ENCODE data around the gene FBXL5.

The FBXL5 gene

DNA sequence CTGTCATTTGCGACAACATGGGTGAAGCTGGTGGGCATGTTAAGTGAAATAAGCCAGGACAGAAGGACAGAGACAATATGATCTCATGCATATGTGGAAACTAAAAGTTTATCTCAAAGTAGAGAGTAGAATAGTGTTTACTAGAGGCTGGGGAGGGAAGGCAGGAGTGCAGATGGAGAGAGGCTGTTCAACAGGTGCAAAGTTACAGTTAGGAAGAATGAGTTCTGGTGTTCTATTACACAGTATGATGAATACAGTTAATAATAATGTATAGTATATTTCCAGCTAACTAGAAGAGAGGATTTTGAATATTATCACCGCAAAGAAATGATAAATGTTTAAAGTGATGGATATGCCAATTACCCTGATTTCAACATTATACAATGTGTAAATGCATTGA is 69.8 kb downstream of the FBXL5 start:
- H3K36me3 ChIP-seq (ENCODE audit: low read length), result no peaks in the 10 kb centered on the region
- no peak overlapping the region for H3K4me3 ChIP-seq (ENCODE audit: insufficient read depth, low read length, poor library complexity, severe bottlenecking)
- TF ChIP-seq, protein P1, sequence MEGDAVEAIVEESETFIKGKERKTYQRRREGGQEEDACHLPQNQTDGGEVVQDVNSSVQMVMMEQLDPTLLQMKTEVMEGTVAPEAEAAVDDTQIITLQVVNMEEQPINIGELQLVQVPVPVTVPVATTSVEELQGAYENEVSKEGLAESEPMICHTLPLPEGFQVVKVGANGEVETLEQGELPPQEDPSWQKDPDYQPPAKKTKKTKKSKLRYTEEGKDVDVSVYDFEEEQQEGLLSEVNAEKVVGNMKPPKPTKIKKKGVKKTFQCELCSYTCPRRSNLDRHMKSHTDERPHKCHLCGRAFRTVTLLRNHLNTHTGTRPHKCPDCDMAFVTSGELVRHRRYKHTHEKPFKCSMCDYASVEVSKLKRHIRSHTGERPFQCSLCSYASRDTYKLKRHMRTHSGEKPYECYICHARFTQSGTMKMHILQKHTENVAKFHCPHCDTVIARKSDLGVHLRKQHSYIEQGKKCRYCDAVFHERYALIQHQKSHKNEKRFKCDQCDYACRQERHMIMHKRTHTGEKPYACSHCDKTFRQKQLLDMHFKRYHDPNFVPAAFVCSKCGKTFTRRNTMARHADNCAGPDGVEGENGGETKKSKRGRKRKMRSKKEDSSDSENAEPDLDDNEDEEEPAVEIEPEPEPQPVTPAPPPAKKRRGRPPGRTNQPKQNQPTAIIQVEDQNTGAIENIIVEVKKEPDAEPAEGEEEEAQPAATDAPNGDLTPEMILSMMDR (IDR thresholded peaks at IDR 0.05; ENCODE audit: insufficient read depth, low read length, poor library complexity, severe bottlenecking), result no peak
- no peak for TF ChIP-seq EZH2phosphoT487 (conservative IDR thresholded peaks at IDR 0.05; ENCODE audit: low read length)
- H3K9me3 ChIP-seq (ENCODE audit: insufficient read depth, low read length), result no peaks in the 10 kb centered on the region
- H3F3A ChIP-seq (ENCODE audit: insufficient read depth), result no peaks in the 10 kb centered on the region
- H3K27ac ChIP-seq (ENCODE audit: low read depth, low read length), result no peak overlapping the region
- H3K9ac ChIP-seq (ENCODE audit: low read length), result no peak overlapping the region
- no peak overlapping the region for H3K4me2 ChIP-seq (ENCODE audit: low read depth, low read length, poor library complexity, severe bottlenecking)
- H4K20me1 ChIP-seq (ENCODE audit: low read depth, low read length), result no peaks in the 10 kb centered on the region
- no peaks in the 10 kb centered on the region for H3K9me2 ChIP-seq (replicated peaks; ENCODE audit: insufficient read depth, low read length)
- no peaks in the 10 kb centered on the region for H3K79me2 ChIP-seq (ENCODE audit: insufficient read depth, low read length)
- H3K27me3 ChIP-seq (ENCODE audit: low read length), result no peaks in the 10 kb centered on the region
- H2AFZ ChIP-seq (ENCODE audit: low read depth, low read length, severe bottlenecking), result no peak overlapping the region

DNA sequence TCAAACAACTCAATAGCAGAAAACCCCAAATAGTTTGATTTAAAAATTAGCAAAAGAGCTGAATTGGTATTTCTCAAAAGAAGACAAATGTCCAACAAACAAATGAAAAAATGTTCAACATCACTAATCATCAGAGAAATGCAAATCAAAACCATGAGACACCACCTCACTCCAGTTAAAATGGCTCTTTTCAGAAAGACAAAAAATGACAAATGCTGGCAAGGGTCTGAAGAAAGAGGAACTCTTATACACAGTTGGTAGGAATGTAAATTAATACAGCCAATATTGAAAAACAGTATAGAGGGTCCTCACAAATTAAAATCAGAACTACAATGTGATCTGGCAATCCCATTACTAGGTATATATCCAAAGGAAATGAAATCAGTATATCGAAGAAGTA is 70.4 kb downstream of the FBXL5 start:
- no peaks in the 10 kb centered on the region for H4K20me1 ChIP-seq (ENCODE audit: low read depth, low read length)
- H3K9me2 ChIP-seq (replicated peaks; ENCODE audit: insufficient read depth, low read length), result no peaks in the 10 kb centered on the region
- H2AFZ ChIP-seq (ENCODE audit: low read depth, low read length, severe bottlenecking), result no peak overlapping the region
- H3F3A ChIP-seq (ENCODE audit: insufficient read depth), result no peaks in the 10 kb centered on the region
- no peak overlapping the region for H3K4me2 ChIP-seq (ENCODE audit: low read depth, low read length, poor library complexity, severe bottlenecking)
- no peak overlapping the region for H3K9ac ChIP-seq (ENCODE audit: low read length)
- H3K79me2 ChIP-seq (ENCODE audit: insufficient read depth, low read length), result no peaks in the 10 kb centered on the region
- no peaks in the 10 kb centered on the region for H3K27me3 ChIP-seq (ENCODE audit: low read length)
- TF ChIP-seq EZH2phosphoT487 (conservative IDR thresholded peaks at IDR 0.05; ENCODE audit: low read length), result no peak
- TF ChIP-seq, protein P1 (IDR thresholded peaks at IDR 0.05; ENCODE audit: insufficient read depth, low read length, poor library complexity, severe bottlenecking), result no peak
- no peaks in the 10 kb centered on the region for H3K9me3 ChIP-seq (ENCODE audit: insufficient read depth, low read length)
- H3K36me3 ChIP-seq (ENCODE audit: low read length), result no peaks in the 10 kb centered on the region
- H3K27ac ChIP-seq (ENCODE audit: low read depth, low read length), result no peak overlapping the region
- H3K4me3 ChIP-seq (ENCODE audit: insufficient read depth, low read length, poor library complexity, severe bottlenecking), result no peak overlapping the region

DNA sequence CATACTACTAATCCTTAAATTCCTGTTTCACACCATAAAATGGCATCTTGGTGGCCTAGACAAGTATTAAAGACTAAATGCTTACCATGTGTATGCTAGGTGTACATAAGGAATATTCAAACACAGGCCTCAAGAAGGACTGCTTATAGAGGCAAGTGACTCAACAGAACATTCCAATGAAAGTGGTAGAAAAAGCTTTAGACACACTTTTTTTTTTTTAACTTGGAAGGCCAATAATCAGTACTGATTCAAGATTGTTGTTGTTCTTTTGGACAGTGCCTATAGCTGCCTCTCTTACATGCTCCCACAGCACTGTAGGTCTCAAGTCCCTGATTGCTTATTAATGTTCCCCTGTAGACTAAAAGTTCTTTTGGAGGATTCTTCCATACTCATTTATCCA is 77.6 kb downstream of the FBXL5 start:
- no peak overlapping the region for H3K4me3 ChIP-seq (ENCODE audit: insufficient read depth, low read length, poor library complexity, severe bottlenecking)
- no peaks in the 10 kb centered on the region for H3K27me3 ChIP-seq (ENCODE audit: low read length)
- no peaks in the 10 kb centered on the region for H3F3A ChIP-seq (ENCODE audit: insufficient read depth)
- H3K4me2 ChIP-seq (ENCODE audit: low read depth, low read length, poor library complexity, severe bottlenecking), result no peak overlapping the region
- H2AFZ ChIP-seq (ENCODE audit: low read depth, low read length, severe bottlenecking), result no peak overlapping the region
- H4K20me1 ChIP-seq (ENCODE audit: low read depth, low read length), result no peaks in the 10 kb centered on the region
- no peaks in the 10 kb centered on the region for H3K36me3 ChIP-seq (ENCODE audit: low read length)
- H3K9me2 ChIP-seq (replicated peaks; ENCODE audit: insufficient read depth, low read length), result no peaks in the 10 kb centered on the region
- TF ChIP-seq EZH2phosphoT487 (conservative IDR thresholded peaks at IDR 0.05; ENCODE audit: low read length), result no peak
- TF ChIP-seq, protein P1 (IDR thresholded peaks at IDR 0.05; ENCODE audit: insufficient read depth, low read length, poor library complexity, severe bottlenecking), result no peak
- no peaks in the 10 kb centered on the region for H3K79me2 ChIP-seq (ENCODE audit: insufficient read depth, low read length)
- no peaks in the 10 kb centered on the region for H3K9me3 ChIP-seq (ENCODE audit: insufficient read depth, low read length)
- H3K9ac ChIP-seq (ENCODE audit: low read length), result no peak overlapping the region
- H3K27ac ChIP-seq (ENCODE audit: low read depth, low read length), result no peak overlapping the region
